ENCODE measurements around the gene PNLIPRP3.

Gene PNLIPRP3

DNA sequence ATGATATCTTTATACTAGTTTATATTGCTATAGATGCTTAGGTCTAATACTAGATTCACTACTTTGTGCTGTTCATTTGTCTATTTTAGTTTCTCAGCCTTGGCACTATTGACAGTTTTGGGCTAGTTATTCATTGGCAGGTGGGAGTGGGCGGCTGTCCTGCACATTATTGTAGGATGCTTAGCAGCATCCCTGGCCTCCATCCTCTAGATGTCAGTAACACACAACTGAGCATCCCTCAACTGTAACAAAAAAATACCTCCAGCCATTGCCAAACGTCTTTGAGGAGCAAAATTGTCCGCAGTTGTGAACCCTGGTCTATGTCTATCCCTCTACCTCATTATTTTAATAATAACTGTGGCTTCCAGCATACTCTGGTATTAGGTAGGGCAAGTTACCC, 83.7 kb downstream of the PNLIPRP3 start:
- DNase-seq: no peak

DNA sequence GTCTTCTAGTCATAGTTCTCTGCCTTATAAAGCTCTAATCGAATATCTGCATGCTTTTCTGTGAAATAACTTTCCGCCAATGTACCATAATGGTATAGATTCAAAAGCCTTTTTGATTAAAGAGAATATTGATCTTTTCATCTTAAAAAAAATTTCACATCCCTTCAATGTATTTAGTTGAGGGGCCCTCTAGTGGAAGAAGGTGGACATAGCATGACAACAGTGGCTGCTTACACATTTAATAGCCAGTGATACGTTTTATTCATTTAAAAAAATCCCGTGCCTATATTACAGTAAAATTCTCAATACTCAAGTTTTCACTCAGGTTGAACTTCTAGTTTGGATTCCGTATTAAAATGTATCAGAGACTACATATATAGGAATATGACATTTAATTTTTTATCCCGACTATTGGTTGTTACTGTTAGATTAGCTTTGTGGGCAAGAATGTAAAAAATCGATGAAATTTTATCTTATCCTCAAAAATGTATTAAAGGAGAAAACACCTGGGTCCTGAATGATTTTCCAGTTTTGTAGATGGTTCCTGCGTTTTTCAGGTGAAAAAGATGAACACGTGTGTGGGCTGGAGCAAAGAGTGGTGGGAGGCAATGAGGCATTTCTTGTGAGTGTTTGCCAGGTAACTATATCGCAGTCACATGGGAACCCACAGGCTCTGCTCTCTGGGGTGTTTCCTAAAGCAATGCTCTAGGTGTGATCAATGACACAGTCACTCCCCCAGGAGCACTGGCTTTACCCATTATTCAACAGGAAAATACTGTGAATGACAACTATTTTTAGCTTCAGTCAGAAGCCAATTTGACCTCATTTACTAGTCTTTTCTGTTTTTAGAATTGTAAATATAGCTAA, 94.0 kb downstream of the PNLIPRP3 start:
- peak in 1 of 2 donors; percentile 4 for DNase-seq

DNA sequence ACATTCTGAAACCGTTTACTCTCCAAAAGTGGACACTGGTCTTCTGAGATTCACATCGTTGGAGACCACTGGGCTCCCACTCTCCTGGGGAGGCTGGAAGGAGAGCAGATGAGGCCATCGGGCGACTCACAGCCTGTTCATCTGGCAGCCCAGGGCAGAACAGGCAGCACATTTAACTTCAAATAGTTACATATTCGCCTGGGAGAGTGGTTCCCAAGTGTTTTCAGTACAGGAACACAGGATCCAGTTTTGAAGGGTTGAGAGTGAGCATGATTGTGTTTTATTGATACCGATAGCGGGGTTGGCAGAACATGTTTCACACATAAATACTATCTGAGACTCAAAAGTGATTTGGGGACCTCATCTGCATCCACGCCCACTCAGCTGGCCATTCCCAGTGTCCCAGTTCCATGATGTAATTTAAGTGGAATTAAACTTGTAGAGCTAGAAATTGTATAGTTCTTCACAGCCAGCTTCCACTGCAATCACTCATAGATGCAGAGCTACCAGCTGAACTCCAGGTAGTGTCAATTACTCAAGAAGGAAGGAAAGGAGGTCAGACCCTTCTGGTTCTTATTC, 95.2 kb downstream of the PNLIPRP3 start:
- no peak for DNase-seq

DNA sequence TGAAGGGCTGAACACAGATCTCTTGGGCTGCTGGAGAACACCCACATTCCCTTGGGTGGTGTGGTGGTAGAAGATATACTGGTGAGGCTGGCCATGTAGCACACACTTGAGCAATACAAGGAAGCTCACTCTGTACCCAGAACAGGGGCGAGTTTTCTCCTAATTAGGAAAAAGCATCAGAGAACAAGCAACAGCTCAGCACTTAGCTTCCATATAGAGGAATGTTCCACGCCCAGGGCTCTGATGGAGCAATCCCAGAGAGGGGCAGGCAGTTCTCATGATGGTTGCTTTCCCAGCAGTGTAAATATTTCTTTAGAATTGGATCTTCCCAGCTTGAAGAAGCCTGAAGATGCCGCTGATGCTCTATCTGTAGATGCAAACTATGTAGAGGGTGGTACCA, 97.1 kb downstream of the PNLIPRP3 start:
- DNase-seq: no peak

DNA sequence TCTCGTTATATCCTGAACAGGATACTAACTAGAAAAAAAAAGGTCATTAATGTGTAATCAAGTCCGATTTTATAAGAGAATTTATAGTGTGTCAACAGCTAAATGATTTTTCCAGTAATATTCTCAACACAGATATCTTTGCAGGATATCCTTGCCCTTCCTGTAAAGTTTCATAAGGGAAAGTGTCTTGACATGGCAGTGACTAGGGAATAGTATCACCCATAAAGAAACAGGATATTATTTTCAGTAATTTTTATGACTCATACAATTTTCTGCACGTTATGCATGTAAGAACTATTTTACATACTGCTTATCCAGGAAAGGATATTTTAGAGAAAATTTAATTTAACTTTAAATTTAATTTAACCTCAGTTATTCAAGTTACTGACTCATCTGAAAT, 98.6 kb downstream of the PNLIPRP3 start:
- DNase-seq: no peak

Measured in activated CD4-positive, alpha-beta T cell treated with anti-CD3 and anti-CD28 coated beads for 4 hours (primary cell).